Ovary (tissue), 9 donors: ENCODE results near the gene MBNL3. TPM values are rescaled to one million over a fixed set of nuclear protein-coding genes. Genes with fewer than 3 reads are reported as not detected.

Experiments
- DNase-seq, 5 donors: peaks; one replicate each; pipeline ENCODE4 v3.0.0-alpha.2; 2019 to 2020
- H3K27ac ChIP-seq, 2 donors: fragments of 200-600 bp; one replicate each; pipeline versions ENCODE4 v1.5.1 to v1.8.0; 2019 to 2022
- H3K27me3 ChIP-seq: fragments of 200-600 bp; one replicate; pipeline ENCODE4 v1.8.0; 2022
- H3K36me3 ChIP-seq: fragments of 200-600 bp; sonication (generic); one replicate; pipeline ENCODE4 v1.5.1; 2019
- H3K4me1 ChIP-seq: one replicate; pipeline ENCODE4 v1.8.1; 2013; ENCODE audit warnings: mild to moderate bottlenecking, moderate library complexity; ENCODE audit not compliant: insufficient read depth
- H3K4me3 ChIP-seq: fragments of 200-600 bp; sonication (generic); one replicate; pipeline ENCODE4 v1.5.1; 2017
- H3K9me3 ChIP-seq, 2 donors: fragments of 200-600 bp in 1 of 2; sonication (generic) in 1 of 2; one replicate each; pipeline versions ENCODE4 v1.5.1 to v1.8.1; 2013 to 2019; ENCODE audit warnings: mild to moderate bottlenecking in 1 of 2, moderate library complexity in 1 of 2
- EP300 ChIP-seq: sonication (generic); formaldehyde crosslinking; IDR thresholded peaks from one replicate; pipeline ENCODE4 v1.6.1; 2017; ENCODE audit warnings: antibody characterized with exemption
- POLR2A ChIP-seq: fragments of 450-650 bp; IDR thresholded peaks from one replicate; pipeline ENCODE4 v1.6.1; 2017; ENCODE audit warnings: antibody characterized with exemption, mild to moderate bottlenecking, moderate library complexity
- WGBS, 3 donors: extraction: QIAGEN DNeasy Blood & Tissue Kit in 1 of 3; methylation state at CpG; one replicate each; pipeline versions ENCODE4 v1.1.5 to v1.1.7; 2013 to 2017; 5-methylcytosine and 5-hydroxymethylcytosine counted together
- intact Hi-C, 4 donors: fragments of 100-400 bp; cut with DNase I; formaldehyde crosslinking; loops; one replicate each; pipeline versions ENCODE4 v1.11.0 to v1.15.1; 2022 to 2023
- polyA plus RNA-seq, 2 donors: library from polyadenylated mRNA; stranded (reverse); fragments of 200-250 nt in 1 of 2; fragments of 350-450 nt in 1 of 2; fragmentation: Illumina TruSeq in 1 of 2; extraction: RNeasy Lipid Tissue Mini Kit (QIAGEN cat#74804) in 1 of 2; gene quantifications; one replicate each; pipeline ENCODE4 v1.2.3, GENCODE V29; 2013 to 2014
- total RNA-seq, 7 donors: library from RNA; depleted of rRNA in 2 of 7; stranded (reverse); fragments of >200 nt in 2 of 7; fragmentation: NEBNext Ultra II Directional in 3 of 7; extraction: Animal tissue kit (Norgen Biotek cat#: 25700) in 3 of 7; gene quantifications; one replicate each; pipeline versions ENCODE4 v1.1.0 to v1.2.4, GENCODE V29; 2016 to 2023
- TF ChIP-seq, protein P1 (sequence below), 3 donors: fragments of 450-650 bp in 2 of 3; fragments of 200-600 bp in 1 of 3; IDR thresholded peaks; one replicate each; pipeline versions ENCODE4 v1.5.1 to v1.8.0; 2016 to 2022; ENCODE audit warnings: antibody characterized with exemption in 3 of 3, mild to moderate bottlenecking in 1 of 3
- donor health status: DM: no; HTN: no; CAD: no; lungs with moderate emphysema.
- donor health status: DM: no; HTN: no; CAD: no.
- donor health status: Bipolar disorder and iron deficiency.
- donor health status: DM: yes; HTN: yes; CAD: no.
- donor health status: DM: no; HTN: no; CAD: no.
- donor health status: DM: yes; HTN: yes; CAD: no.

MBNL3 gene
- total and polyA plus RNA-seq, 9 donors: 1.1 to 56.2 (median 13.3) TPM

DNA sequence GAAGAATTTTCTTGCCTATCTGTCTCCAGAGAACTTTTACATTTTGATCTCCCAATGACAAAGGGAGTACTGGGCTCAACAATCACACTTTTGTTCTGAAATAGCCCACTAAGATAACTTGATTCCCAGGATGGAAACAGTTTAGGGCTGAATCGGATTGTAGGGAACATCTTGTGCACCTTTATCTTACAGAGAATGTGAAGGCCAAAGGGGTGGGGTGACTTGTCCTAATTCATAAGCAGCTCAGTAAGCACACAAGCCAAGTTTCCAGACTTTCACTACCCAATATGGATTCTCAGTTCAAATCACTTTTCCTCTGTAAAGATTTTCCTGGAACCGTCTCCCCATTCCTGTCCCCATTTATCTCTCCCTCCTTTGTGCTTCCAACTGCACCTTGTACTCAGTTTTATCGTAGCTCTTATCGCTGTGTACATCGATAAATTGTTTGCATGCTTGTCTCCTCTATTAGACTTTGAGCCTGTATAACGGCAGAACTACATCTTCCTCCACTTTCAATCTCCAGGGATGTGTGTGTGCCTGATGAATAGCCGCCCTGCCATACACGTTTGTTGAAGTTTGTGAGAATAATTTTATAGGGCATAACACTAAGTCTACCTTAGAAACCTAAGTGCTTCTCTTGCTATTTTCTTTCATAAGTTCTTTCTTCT is 77.4 kb downstream of the MBNL3 start:
- no peak overlapping the region for H3K4me3 ChIP-seq
- no peak for DNase-seq
- H3K27me3 ChIP-seq: no peaks in the 10 kb centered on the region
- intact Hi-C loops: no loop called here
- no peaks in the 10 kb centered on the region for H3K4me1 ChIP-seq
- H3K9me3 ChIP-seq: no peaks in the 10 kb centered on the region
- TF ChIP-seq EP300: no peak
- TF ChIP-seq POLR2A: no peak
- TF ChIP-seq, protein P1, sequence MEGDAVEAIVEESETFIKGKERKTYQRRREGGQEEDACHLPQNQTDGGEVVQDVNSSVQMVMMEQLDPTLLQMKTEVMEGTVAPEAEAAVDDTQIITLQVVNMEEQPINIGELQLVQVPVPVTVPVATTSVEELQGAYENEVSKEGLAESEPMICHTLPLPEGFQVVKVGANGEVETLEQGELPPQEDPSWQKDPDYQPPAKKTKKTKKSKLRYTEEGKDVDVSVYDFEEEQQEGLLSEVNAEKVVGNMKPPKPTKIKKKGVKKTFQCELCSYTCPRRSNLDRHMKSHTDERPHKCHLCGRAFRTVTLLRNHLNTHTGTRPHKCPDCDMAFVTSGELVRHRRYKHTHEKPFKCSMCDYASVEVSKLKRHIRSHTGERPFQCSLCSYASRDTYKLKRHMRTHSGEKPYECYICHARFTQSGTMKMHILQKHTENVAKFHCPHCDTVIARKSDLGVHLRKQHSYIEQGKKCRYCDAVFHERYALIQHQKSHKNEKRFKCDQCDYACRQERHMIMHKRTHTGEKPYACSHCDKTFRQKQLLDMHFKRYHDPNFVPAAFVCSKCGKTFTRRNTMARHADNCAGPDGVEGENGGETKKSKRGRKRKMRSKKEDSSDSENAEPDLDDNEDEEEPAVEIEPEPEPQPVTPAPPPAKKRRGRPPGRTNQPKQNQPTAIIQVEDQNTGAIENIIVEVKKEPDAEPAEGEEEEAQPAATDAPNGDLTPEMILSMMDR (IDR thresholded peaks at IDR 0.05): no peak
- H3K36me3 ChIP-seq: no peaks in the 10 kb centered on the region
- WGBS, 3 donors: 44 to 49% (median 44%) methylated on average over 8 of the region's 8 CpGs
- no peak overlapping the region for H3K27ac ChIP-seq

DNA sequence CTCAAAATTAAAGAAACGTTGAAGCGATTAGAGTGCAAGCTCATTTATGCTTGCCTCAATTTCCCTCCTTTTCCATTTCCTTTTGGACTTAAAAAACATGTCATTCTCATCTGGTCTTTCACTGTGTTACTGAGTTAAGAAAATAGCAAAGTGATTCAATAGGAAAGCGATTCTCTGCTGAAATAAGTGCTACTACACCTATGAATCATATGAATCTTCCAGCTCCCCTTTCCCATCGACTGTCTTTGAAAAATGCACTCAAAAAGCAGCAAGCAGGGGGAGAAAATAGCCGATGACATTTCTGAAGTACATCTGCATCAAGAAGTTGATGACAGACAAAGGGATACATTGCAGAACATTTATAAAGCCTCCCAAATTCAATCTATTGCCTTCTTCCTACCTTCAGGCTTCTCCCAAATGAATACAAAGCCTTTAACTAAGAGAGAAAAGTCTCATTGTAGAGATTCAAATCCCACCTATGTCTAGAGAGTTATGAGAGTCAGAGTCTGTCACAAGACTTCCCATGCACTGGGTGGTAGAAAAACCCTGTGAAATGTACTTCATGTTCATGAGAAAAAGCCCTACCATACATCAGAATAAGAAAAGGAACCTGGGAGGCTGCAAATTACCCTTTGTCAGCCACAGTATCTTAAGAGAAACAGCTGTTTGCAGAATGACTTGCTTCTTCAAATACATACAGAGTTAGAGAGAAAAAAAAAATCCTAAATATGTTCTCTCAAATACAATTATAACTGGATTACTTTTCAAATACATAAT is 78.9 kb downstream of the MBNL3 start:
- DNase-seq: no peak
- 52 to 54% (median 52%) methylated on average over 5 of the region's 5 CpGs for WGBS, 3 donors

DNA sequence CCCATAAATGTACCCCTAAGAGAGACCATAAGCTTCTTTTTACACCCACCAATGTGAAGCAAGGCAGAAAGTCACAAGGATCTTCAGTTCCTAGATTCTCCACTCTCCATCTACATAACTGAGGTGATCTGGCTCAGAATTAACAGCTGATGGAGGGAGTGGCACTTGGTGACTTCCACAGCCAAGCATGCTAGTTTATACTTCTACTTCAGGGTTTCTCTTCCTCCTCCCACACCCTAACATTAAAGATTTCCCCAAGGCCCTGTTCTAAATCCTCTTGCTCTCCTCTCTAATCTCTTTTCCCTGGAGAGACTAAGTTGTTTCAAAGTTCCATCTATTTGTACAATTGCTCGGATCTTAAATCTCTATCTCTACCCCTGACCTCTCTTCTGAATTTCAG is 81.1 kb downstream of the MBNL3 start:
- no peaks in the 10 kb centered on the region for H3K9me3 ChIP-seq
- H3K4me3 ChIP-seq: no peak overlapping the region
- H3K4me1 ChIP-seq: no peaks in the 10 kb centered on the region
- H3K27ac ChIP-seq: no peak overlapping the region
- H3K36me3 ChIP-seq: no peaks in the 10 kb centered on the region
- 39 to 40% (median 40%) methylated on average over 1 of the region's 1 CpG for WGBS, 3 donors
- H3K27me3 ChIP-seq: no peaks in the 10 kb centered on the region
- no peak for TF ChIP-seq POLR2A
- no peak for TF ChIP-seq EP300
- TF ChIP-seq, protein P1 (IDR thresholded peaks at IDR 0.05): no peak
- intact Hi-C loops: no loop called here
- DNase-seq: no peak

More for the DNA sequence above, 78.9 kb downstream of the MBNL3 start:
- H3K27ac ChIP-seq: no peak overlapping the region
- H3K9me3 ChIP-seq: no peaks in the 10 kb centered on the region
- no peak for TF ChIP-seq EP300
- TF ChIP-seq POLR2A: no peak
- TF ChIP-seq, protein P1 (IDR thresholded peaks at IDR 0.05): no peak
- H3K27me3 ChIP-seq: no peaks in the 10 kb centered on the region
- H3K36me3 ChIP-seq: no peaks in the 10 kb centered on the region
- intact Hi-C loops: no loop called here
- H3K4me3 ChIP-seq: no peak overlapping the region
- H3K4me1 ChIP-seq: no peaks in the 10 kb centered on the region

GRCh38 chrX:132406106-132406505 is 82.7 kb downstream of the MBNL3 start:
- no peaks in the 10 kb centered on the region for H3K9me3 ChIP-seq
- no peaks in the 10 kb centered on the region for H3K36me3 ChIP-seq
- H3K27ac ChIP-seq: no peak overlapping the region
- H3K4me1 ChIP-seq: no peaks in the 10 kb centered on the region
- WGBS, 3 donors: 76 to 82% (median 79%) methylated on average over 9 of the region's 9 CpGs
- TF ChIP-seq, protein P1 (IDR thresholded peaks at IDR 0.05): no peak
- TF ChIP-seq EP300 (no peak), POLR2A (no peak)
- no peaks in the 10 kb centered on the region for H3K27me3 ChIP-seq
- intact Hi-C loops: no loop called here
- no peak for DNase-seq
- H3K4me3 ChIP-seq: no peak overlapping the region
